Epidermal melanocyte (primary cell): Measurements from ENCODE around the gene PRKCE.
A peak's percentile ranks its signal among the peaks of the same experiment; 100 is the strongest.
"Not testable (repeated sequence)": the region's sequence is repeated elsewhere in the genome, so short reads cannot be mapped to it uniquely, and the experiment has no call there.

Experiments used
- DNase-seq: peaks from one replicate; pipeline ENCODE4 v3.0.0; 2011; ENCODE audit warnings: low spot score; ENCODE audit not compliant: insufficient read length

Gene PRKCE

DNA sequence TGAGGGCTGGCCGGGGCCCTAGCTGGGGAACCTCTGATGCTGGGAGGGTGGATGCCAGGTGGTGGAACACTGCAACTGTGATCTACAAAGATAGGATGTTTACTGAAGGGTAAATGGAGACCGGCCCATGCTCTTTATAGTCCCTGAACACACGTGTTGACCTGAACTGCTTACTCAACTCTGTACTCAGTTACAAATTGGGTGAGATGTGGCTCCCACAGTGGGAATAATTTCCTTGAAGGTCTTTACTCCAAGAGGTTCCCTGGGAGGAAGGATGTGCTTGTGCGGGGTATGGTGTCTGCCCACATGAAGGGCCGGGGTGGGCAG, 254.1 kb downstream of the PRKCE start:
- no peak for DNase-seq

DNA sequence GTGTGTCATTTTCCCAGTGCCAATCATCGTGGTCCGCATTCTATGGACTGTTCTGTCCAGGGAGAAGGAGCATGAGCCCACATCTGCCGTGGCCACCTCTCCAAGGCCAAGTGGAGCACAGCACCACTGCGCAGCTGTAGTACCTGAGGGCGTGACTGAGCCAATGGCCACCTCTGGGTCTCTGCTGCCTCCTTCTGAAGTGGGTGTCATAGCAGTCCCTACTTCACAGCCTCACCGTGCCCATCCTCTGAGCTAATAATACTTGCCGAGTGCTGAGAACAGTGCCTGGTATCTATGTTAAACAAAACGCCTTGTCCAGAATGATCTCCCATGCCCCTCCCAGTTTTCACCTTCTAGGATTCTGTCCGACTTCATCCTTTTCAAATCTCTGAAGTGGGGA, 256.1 kb downstream of the PRKCE start:
- DNase-seq: no peak

DNA sequence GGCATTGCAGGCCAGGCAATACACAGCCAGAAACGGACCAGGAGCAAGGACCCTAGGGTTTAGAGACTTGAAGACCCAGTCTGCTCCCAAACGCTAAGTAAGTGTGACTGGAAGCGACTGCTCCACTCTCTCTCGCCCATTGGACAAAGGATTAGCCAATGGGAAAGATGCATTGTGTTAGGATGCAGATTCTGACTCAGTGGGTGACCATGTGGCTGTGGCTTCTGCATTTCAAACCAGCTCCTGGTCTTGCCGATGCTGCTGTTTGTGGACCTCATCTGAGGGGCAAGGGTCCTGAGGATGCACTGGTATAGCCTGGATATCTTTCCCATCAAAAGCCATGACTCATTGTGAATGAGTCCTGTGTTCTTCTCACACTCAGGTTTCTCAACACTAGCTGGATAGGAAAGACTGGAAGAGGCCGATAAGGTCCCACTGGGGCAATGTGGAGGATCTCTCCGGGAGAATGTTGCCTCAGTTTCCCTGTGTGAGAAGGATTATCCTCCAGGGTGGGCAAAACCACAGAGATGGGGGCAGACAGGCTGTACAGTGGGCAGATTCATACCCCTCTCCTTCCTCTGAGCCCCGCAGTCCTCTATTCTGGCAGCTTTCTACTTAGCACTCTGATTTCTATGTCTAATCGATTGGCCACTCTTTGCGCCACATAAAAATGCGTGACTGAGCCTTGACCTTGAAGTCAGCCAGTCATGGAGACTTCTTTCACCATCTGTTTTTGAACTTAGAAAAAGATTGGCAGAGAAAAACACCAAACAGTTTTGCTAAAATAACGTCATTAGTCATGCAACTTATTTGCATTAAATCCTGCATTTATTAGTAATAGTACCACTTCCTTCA, 257.1 kb downstream of the PRKCE start:
- DNase-seq: no peak

DNA sequence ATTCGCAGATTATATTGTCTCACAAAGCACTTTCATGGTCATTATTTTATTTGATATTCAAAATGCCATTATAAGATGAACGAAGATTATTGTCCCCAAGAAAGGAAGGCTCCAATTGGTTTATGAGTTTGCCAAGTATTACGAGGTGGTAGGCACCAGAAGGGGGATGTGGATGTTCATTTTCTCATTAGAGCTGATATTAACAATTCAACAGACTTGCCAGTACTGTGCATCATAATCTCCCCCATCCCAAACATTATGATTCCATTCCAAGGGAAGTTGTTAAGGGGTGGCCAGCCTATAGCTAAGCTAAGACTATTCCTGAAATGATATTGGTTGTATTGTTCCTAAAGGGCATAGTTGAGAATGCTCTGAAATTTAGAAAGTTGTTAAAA, 257.7 kb downstream of the PRKCE start:
- no peak for DNase-seq

DNA sequence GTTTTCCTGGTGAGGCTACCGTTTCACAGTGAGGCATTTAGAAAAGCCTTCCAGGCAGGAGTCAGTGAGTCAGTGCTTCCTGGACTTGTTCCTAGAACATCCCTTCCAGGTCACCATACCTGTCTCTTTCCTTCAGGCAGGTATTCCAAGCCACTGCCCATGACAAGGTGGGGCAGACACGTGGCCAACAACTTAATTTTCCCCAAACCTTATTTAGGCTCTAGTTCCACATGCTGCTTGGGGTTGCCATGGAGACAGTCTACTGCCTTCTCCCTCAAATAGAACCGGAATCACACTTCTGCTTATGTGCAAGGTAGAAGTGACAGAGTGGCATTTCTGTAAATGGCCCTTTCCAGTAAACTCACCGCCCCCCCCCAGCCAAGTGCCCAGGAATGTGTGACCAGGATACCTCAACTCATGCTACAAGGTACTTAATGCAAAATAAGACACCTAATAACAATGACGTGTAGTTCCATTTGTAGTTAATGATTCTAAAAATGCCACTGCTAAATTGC, 258.3 kb downstream of the PRKCE start:
- DNase-seq: no peak

DNA sequence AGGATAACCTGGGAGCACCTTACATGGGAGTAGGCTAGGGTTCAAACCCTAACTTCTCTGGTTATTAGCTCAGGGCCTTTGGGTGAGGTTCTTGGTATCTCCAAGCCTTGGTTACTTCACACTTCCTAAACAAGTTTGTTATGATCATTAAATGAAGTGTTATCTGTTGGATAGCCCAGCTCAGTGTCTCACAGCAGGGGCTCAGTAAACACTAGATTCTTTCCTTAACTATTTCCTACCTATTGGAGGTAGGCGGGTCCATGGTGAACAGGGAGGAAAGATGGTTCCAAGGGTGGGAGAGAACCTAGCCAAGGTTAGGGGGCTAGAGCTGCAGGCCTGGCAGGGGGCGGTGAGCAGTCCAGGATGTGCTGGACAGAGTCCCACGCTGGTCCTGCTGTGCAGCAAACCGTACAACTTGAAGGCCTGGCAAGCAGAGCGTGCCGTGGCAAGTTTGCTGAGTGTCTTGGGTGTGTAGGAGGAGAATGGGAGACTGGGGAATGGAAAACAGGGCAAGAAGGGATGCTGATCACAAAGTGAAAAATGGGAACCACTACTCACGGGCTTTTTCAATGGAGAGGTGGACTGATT, 259.1 kb downstream of the PRKCE start:
- DNase-seq: no peak

DNA sequence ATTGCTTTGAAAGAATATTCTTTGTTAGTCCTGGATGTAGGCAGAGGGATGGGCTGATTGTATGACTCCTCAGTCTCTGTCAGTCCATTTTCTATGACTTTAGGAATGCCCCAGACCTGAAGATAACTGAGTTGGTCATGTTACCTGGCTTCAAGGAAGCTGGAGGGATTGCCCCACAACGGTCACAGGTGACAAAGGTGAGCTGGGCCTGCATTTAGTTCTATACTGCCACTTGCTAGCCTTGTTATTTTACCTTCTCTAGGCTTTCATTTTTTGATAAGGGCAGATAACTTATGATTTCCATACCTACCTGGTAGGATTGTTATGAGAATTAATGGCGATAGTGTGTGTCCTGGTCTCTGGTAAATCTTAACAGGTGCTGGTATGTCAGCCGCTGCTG, 260.1 kb downstream of the PRKCE start:
- no peak for DNase-seq

DNA sequence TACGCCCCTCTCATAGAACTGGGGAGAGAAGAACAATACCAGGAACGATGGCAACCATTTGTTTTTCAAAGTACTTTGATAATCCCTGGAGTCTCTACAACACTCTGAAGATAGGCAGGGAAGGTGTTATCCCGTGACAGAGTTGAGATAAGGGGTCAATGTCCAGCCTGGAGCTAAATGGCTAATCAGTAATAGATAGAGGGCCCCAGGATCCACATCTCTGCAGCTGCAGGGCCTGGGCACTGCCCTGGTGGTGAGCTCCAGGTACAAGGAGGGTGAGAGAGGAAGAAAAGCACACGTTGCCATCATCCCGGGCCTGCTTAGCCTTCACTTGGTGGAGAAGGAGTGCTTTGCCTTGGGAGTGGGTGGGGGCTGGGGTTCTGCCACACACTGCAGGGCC, 260.6 kb downstream of the PRKCE start:
- no peak for DNase-seq

DNA sequence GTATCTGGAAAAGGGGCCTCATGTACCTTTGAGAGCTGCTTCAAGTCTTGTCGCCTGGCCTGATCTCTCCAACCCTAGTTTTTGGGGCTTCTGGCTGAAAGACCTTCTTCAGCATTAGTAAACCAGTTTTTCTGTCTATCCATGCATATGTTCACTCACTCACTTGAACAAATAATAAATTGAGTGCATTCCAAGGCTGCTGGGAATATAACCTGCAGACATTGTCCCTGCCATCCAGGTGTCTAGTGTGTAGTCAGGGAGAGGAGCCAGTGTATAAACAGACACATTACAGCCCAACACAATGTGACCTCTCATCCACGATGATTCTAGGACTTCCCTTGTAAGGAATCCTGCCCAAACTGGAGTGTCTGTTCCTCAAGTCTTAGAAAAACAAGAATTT, 262.1 kb downstream of the PRKCE start:
- DNase-seq: no peak

DNA sequence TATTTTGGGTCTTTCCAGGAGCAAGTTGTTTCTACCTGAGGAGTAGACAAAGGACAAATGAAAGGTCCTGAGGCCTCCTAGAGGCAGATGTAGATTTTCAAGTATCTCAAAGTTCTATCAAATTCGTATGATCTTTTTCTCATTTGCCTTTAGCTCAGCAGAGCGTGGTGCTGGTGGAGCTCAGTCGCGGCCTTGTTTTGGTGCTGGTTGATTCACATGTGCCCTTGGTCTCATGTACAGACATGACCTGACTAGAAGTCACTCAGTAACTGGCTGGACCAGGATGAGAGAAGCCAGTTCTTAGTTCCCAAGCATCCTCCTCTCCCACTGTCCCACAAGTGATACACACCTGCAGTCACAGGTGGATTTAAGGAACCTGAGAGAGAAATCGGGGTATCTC, 264.0 kb downstream of the PRKCE start:
- DNase-seq: no peak

DNA sequence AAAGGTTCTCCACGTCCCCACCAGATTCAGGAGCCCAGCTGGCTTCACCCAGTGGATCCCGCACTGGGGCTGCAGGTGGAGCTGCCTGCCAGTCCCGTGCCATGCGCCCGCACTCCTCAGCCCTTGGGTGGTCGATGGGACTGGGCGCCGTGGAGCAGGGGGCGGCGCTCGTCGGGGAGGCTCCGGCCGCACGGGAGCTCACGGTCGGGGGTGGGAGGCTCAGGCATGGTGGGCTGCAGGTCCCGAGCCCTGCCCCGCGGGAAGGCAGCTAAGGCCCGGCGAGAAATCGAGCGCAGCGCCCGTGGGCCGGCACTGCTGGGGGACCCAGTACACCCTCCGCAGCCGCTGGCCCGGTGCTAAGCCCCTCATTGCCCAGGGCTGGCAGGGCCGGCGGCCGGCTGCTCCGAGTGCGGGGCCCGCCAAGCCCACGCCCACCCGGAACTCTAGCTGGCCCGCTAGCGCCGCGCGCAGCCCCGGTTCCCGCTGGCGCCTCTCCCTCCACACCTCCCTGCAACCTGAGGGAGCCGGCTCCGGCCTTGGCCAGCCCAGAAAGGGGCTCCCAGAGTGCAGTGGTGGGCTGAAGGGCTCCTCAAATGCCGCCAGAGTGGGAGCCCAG, 266.2 kb downstream of the PRKCE start:
- not testable (repeated sequence) for DNase-seq

DNA sequence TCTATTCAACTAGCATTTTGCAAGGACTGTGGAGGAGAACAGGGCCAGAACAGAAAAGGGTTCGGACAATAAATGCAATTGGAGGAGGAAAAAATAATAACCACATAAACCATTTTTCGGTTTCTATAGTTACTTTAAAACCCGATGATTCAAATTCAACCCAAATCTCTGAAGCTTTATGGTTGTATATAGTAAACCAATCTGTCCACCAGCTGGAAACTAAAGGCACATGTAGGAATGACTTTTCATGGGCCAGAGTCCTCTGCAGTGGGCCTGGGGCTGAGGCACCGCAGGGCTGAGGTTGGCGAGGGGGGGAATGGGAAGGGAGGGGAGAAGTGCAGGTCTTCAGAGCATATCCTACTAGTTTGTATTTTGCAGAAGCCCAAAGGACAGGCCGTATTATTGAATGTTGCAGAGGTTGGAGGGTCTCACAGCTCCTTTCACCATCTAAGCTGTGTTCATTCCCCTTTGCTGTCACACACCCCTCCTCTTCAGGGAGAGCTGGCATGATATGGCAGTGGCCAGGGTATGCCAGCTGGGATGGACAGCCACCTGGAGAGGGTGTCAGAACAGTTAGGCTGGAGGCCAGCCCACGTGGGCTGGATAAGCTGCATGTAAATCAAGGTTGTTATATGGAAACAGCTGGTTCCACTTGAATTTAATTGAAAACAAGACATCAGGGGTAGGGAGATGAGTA, 267.1 kb downstream of the PRKCE start:
- no peak for DNase-seq

DNA sequence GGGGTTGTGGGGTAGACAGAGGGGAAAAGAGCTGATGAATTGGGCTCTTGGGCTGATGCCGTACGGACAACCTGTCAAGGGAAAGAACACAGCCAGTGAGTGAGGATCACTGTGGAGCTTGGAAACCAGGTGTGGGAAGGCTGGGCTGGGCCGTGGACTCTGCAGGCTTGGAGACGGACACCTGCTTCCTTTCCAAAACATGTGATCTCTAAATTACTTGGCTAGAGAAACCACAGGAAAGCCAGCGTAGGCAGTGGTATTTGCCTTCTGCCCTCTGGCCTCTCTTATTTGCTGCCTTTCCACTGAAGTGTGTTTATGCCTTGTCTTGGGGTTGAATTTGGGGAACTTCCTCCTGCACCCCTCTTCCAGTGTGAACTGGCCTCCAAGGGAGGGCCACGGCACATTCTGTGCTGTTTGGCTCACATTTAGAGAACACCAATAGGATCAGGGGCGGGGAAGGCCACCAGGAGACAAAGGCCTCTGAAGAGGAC, 267.7 kb downstream of the PRKCE start:
- DNase-seq: no peak

DNA sequence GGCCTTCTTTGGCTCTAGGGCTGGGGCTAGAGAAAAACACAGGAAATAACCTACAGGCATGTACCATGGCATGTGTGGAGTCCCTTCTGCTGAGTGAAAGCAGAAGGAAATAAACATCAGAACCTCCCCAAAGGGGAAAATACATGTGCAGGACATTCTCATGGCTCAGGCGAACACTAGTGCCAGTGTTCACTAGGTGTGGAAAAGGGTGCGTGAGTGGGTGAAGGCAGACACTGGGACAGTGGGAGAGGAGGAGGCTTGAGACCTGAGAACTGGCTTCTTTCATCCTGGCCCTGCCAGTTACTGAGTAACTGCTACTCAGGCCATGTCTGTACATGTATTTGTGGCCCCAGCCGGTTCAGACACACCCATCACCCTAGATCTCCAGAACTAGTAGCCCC, 268.2 kb downstream of the PRKCE start:
- no peak for DNase-seq

DNA sequence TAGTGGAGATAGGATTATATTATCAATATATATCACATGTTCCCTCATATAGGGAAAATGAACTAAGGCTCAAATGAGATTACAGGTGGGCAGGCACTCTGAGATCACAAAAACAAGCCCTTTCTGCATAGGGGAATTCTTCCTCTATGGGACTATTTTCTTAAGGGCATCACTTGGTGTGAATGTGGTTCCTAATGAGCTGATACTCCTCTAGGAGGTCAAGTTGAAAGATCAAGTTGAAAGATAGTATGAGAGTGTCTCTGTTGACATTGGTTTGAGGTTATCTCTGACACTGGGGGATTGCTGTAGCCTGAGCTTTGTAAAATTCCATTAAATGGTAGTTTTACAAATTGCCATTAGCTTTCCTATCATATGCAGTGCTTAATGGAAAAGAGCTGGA, 270.4 kb downstream of the PRKCE start:
- no peak for DNase-seq

DNA sequence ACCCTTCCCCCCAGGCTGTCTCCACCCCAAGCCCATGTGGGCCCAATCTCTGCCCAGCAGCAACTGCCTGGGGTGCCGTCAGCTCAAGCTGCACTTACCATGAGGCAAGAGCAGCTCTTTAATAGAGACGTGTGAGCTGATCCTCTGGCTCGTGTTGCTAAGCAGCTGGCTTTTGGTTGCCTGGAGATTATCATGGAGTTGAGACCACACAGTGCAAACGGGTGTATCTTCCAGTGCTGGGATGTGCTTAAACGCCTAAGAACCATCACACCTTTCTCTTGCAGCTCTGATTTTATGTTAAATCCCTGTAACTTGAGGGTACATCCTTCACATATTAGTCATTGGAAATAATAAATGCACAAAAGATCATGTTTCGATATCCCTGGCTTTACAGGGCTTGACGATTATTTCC, 271.1 kb downstream of the PRKCE start:
- DNase-seq: no peak

DNA sequence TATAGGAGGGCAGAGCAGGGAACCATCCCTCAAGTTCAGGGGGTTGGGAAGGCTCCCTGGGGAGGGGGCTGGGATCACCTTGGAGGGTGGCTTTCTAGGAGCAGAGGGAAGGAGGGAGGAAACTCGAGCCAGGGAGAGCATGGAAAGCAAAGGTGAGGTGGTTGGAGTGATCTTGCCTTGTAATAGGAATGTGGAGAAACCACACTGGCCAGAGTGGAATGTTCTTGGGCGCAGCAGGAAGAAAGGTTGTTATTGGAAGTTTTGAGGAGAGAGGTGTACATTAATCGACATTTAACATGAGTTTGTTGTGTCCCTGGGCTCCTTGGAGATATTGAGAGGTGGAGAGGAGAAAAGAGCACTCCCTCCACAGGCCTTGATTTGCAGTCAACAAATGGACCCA, 272.2 kb downstream of the PRKCE start:
- no peak for DNase-seq

DNA sequence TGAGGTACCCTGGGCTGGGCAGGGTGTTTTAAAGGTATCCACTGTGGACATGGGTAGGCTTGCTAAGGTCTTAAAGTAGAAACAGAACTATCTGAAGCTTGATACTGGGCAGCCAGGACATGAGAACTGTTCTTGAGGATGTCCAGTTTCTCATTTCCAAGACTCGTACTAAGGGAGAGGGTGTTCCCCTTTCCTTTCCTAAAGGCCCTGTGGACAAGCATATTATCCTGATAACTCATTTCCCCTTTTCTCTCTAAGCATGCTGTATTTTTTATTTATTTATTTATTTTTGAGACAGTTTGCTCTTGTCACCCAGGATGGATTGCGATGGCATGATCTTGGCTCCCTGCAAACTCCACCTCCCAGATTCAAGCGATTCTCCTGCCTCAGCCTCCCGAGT, 273.6 kb downstream of the PRKCE start:
- DNase-seq: no peak

DNA sequence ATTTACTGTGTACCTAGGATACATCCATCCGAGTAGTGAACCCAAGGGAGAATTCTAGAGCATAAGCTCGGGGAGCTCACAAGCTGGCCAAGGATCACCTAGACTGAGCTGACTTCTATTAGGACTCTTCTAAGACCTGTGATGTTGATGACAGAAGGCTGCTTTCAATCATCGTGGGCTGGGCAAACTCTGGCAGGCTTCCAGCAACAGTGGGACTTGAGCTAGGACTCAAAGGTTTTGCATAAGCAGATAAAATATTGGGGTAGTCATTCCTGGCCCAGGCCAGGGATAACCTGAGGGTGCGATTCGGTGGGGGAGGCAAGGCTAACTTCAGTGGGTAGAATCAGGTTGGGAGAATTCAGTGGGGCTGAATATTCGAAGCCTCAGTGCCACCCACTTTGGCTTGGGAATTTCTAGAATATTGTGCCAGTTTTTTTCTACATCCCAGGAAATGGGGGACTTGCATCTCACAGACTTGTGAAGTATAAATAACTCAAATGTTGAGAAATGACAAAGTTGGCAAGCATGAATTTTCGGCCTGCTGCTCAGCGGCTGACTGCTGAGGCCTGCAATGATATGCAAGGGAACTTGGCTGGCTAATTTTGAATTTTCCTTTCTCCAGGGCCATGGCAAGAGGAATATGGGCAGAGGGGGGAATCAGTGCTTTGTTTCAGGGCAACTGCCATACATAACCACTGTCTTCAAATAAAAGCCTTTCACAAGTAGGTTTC, 274.3 kb downstream of the PRKCE start:
- no peak for DNase-seq

DNA sequence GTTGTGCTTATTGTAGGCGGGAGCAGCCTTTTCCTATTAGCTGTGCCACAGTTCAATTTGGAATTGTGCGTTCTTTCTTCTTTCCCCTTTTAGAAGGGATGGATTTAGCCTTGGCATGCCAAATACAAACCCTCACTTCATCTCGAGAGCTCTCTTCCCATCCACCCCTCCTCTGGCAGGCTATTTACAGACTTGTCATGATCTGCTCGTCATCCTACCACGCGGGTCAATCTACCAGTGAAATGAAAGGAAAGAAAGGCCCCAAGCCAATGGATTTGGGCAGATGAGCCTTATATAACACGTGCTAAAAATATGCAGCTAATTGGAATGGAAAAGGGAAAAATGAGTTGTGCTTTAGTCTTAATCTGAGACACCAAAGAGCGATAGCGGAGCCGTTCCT, 277.5 kb downstream of the PRKCE start:
- peak; percentile 52 for DNase-seq

DNA sequence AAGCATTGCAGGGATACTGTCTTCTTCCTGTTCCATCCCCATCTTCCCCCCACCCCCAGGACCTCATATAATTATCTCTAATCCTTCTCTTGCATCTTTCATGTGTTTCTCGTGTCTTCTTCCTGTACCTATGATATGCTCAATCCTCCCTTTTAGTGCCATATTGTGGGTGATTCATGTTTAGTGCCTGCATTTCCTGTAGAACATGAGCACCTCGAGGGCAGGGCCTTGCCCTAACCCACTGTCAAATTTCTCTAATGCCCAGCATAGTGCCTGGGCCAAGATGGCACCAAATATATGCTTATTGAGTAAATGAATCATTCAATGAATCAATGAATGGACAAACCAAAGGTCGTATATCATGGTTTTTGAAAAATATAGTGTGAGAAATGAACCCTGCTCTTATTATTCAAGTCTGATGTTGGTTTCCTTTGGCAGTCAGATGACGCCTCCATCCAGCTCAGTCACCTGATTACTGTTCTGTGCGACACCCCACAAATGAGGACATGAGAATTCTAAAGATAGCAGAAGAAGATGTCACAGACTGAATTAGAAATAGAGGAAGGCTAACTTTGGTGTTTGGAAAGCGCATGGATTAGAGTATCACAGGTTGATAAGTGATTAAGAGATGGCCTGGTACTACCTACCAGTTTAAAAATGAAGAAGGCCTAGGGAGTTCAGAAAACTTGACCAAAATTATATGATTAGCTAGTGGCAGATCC, 278.4 kb downstream of the PRKCE start:
- DNase-seq: no peak
